ENCODE results near the gene DDTL. TPM values are rescaled to one million over a fixed set of nuclear protein-coding genes. Genes with fewer than 3 reads are reported as not detected.

Gene DDTL
- total RNA-seq, 1 donor from 2014 or later, result not detected

- Mint-ChIP-seq H3K4me1 (peaks cover 24% of the 10 kb centered on the region), H3K27me3 (ENCODE audit: low read depth) (no peaks in the 10 kb centered on the region), H3K4me3 (no peak within 1 kb of the TSS), H3K9me3 (peaks cover 3% of the 10 kb centered on the region), H3K36me3 (ENCODE audit: low read depth) (no peaks in the 10 kb centered on the region), H3K27ac (ENCODE audit: unreplicated experiment) (peak within 1 kb of the TSS; percentile 65)
- TF ChIP-seq CTCF (conservative IDR thresholded peaks at IDR 0.05), result no peak
- DNase-seq (ENCODE audit: low read depth, low spot score), result no peak
These were observed 38.5 kb downstream of the DDTL start, which contains the start of gene GSTT4 for GRCh38 chr22:24005201-24005600. Gene GSTT4, minus strand, starts transcription at chr22:24005453. Its CDS starts 97 bp downstream, at chr22:24005356.

GRCh38 chr22:24006207-24006913 is 39.7 kb downstream of the DDTL start:
- Mint-ChIP-seq H3K4me1 (peaks cover 33% of the 10 kb centered on the region), H3K36me3 (ENCODE audit: low read depth) (no peaks in the 10 kb centered on the region), H3K9me3 (peaks cover 3% of the 10 kb centered on the region), H3K27me3 (ENCODE audit: low read depth) (no peaks in the 10 kb centered on the region), H3K27ac (ENCODE audit: unreplicated experiment) (peak overlapping the region; percentile 65), H3K4me3 (peak overlapping the region; percentile 62)
- no peak for DNase-seq (ENCODE audit: low read depth, low spot score)
- no peak for TF ChIP-seq CTCF (conservative IDR thresholded peaks at IDR 0.05)

- Mint-ChIP-seq H3K4me1 (peaks cover 33% of the 10 kb centered on the region), H3K9me3 (peaks cover 3% of the 10 kb centered on the region), H3K36me3 (ENCODE audit: low read depth) (no peaks in the 10 kb centered on the region), H3K27ac (ENCODE audit: unreplicated experiment) (no peak overlapping the region), H3K27me3 (ENCODE audit: low read depth) (no peaks in the 10 kb centered on the region), H3K4me3 (peak overlapping the region; percentile 62)
- no peak for DNase-seq (ENCODE audit: low read depth, low spot score)
- no peak for TF ChIP-seq CTCF (conservative IDR thresholded peaks at IDR 0.05)
These were observed 40.2 kb downstream of the DDTL start for GRCh38 chr22:24006914-24007214.

GRCh38 chr22:24007253-24008021 is 40.7 kb downstream of the DDTL start:
- no peak for DNase-seq (ENCODE audit: low read depth, low spot score)
- TF ChIP-seq CTCF (conservative IDR thresholded peaks at IDR 0.05), result no peak
- H3K27ac Mint-ChIP-seq (ENCODE audit: unreplicated experiment), result no peak overlapping the region
- H3K4me1 Mint-ChIP-seq, result peaks cover 34% of the 10 kb centered on the region
- H3K4me3 Mint-ChIP-seq, result no peak overlapping the region
- no peaks in the 10 kb centered on the region for H3K27me3 Mint-ChIP-seq (ENCODE audit: low read depth)
- H3K36me3 Mint-ChIP-seq (ENCODE audit: low read depth), result no peaks in the 10 kb centered on the region
- H3K9me3 Mint-ChIP-seq, result peaks cover 3% of the 10 kb centered on the region

GRCh38 chr22:24008022-24008283 is 41.3 kb downstream of the DDTL start:
- Mint-ChIP-seq H3K4me3 (no peak overlapping the region), H3K9me3 (peaks cover 3% of the 10 kb centered on the region), H3K27me3 (ENCODE audit: low read depth) (no peaks in the 10 kb centered on the region), H3K36me3 (ENCODE audit: low read depth) (no peaks in the 10 kb centered on the region), H3K27ac (ENCODE audit: unreplicated experiment) (no peak overlapping the region), H3K4me1 (peaks cover 36% of the 10 kb centered on the region)
- no peak for DNase-seq (ENCODE audit: low read depth, low spot score)
- TF ChIP-seq CTCF (conservative IDR thresholded peaks at IDR 0.05), result no peak
